MM.1S (cell line): ENCODE data around the gene SPEM2.

Experiments used
- EZH2 ChIP-seq: fragments of 300-600 bp; sonication (generic); optimal IDR thresholded peaks from 2 replicates; pipeline ENCODE3; 2017; ENCODE audit warnings: low read depth, mild to moderate bottlenecking, antibody characterized with exemption, low read length, mixed read lengths
- TF ChIP-seq, protein P1 (sequence below): fragments of 300-600 bp; sonication (generic); IDR thresholded peaks from 2 replicates; pipeline ENCODE4 v1.5.1; 2016; ENCODE audit warnings: antibody characterized with exemption, low read length, mixed read lengths

DNA sequence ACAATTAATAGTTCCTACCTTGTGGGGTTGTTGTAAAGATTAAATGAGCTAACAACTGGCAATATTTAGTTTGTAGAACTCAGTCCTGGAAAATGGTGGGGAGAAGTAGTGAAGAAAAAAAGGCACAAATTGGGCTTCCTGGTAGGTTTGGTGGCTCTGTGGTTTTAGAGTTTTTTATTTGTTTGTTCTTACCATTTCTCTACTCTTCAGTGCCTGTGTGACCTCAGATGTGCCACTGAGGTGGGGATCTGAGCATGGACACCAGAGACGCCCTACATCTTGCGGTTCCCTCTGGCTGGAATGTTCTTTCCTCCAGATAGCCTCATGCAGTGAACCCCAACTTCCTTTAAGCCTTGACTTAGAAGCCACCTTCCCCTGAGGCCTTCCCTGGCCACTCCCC lies 46.3 kb downstream of the SPEM2 start:
- TF ChIP-seq, protein P1, sequence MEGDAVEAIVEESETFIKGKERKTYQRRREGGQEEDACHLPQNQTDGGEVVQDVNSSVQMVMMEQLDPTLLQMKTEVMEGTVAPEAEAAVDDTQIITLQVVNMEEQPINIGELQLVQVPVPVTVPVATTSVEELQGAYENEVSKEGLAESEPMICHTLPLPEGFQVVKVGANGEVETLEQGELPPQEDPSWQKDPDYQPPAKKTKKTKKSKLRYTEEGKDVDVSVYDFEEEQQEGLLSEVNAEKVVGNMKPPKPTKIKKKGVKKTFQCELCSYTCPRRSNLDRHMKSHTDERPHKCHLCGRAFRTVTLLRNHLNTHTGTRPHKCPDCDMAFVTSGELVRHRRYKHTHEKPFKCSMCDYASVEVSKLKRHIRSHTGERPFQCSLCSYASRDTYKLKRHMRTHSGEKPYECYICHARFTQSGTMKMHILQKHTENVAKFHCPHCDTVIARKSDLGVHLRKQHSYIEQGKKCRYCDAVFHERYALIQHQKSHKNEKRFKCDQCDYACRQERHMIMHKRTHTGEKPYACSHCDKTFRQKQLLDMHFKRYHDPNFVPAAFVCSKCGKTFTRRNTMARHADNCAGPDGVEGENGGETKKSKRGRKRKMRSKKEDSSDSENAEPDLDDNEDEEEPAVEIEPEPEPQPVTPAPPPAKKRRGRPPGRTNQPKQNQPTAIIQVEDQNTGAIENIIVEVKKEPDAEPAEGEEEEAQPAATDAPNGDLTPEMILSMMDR: no peak
- no peak for TF ChIP-seq EZH2
